HG03575 (cell line): ENCODE results near the gene DDR2.

Experiments used
- ATAC-seq: cut with Tn5 transposase; IDR thresholded peaks from one replicate; pipeline ENCODE4 v1.9.1; 2021; ENCODE audit not compliant: unreplicated experiment, insufficient number of reproducible peaks, low FRiP score; ENCODE audit errors: extremely low read depth

DDR2 gene

GRCh38 chr1:162689745-162690671 is 57.7 kb downstream of the DDR2 start:
- no peak for ATAC-seq

DNA sequence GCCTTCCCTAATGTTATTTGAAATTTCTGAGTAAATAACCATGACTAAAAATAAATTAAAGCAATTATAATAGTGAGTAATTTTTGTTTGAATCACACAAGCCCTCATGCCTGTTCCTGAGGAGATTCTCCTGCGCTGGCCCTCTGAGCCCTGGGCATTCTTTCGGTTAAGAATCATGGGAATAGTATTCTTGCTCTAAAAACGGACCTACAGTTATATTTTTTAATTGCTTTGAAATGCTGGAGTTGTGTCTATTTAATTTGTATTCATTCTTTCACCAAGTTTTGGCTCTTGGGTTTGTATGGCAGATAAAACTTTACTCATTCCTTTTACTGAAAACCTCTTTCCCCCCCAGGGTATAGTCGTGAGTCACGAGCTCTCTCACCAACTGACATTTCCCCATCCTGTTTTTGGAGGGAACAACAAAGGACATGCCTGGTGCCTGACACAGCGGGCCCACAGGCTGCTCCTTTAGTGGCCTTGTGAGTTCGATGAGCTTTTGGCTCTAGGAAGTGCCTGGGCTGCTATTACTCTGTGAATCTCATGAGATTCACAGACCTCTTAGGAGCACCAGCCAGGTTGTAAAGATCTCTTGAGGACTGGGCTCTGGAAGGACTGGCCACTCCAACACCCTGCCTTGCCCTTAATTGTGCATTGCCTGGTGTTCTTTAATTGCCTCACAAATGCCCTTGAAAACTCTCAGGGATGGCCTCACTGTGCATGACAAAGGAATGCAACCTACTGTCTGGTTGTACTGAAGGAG is 58.6 kb downstream of the DDR2 start:
- ATAC-seq: no peak

DNA sequence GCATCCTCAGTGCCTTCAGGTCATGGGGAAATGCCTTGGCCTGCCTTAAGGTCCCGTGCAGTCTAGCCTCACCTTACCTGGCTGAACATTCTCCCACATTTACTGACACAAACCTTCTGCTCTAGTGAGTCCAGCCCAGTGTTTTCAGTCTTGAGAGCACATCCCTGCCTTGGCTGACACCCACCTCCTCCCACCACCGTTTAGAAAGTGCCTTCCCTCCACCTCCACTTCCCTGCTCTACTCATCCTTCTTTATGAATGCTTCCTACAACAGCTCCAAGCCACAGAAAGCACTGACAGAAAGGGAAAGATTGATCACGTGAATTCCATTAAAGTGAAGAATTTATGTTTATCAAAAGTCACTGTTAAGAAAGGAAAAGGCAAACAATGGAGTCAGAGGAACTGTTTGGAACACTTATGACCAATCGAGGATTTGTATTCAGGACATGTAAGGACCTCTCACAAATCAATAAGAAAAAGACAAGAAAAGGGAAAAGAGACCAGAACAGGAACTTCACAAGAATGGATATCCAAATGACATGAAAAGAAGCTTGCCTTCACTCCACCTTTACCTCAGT is 59.8 kb downstream of the DDR2 start:
- ATAC-seq: no peak

- ATAC-seq: no peak
These were observed 62.6 kb downstream of the DDR2 start for GRCh38 chr1:162694911-162695310.

GRCh38 chr1:162695687-162696086 is 63.4 kb downstream of the DDR2 start:
- no peak for ATAC-seq

DNA sequence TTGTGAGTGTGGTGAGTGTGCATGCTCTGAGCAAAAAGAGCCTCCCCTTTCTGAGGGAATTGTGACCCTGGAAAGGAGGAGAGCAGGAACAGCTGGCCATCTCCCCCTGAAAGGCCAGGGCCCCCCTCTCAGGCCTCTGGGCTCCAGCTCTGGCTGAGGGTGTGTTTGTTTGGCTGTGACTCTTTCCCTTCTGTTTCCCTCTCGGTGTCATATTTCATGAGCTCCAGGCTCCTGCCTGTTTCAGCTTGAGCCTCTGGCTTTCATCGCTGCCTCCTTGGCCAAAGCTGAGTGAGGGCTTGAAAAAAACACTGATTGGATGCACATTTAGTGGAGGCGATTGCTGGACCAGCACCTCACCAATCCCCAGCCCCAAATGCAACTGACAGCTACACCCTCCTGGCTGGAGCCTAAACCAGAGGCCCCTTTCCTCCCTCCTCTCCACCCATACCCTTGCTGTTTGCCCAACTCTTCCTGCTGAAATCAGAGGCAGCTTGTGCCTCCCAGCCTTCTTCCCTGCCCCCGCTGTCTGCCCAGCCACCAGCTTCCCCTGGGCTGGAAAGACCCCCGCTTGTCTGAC is 64.1 kb downstream of the DDR2 start:
- no peak for ATAC-seq

DNA sequence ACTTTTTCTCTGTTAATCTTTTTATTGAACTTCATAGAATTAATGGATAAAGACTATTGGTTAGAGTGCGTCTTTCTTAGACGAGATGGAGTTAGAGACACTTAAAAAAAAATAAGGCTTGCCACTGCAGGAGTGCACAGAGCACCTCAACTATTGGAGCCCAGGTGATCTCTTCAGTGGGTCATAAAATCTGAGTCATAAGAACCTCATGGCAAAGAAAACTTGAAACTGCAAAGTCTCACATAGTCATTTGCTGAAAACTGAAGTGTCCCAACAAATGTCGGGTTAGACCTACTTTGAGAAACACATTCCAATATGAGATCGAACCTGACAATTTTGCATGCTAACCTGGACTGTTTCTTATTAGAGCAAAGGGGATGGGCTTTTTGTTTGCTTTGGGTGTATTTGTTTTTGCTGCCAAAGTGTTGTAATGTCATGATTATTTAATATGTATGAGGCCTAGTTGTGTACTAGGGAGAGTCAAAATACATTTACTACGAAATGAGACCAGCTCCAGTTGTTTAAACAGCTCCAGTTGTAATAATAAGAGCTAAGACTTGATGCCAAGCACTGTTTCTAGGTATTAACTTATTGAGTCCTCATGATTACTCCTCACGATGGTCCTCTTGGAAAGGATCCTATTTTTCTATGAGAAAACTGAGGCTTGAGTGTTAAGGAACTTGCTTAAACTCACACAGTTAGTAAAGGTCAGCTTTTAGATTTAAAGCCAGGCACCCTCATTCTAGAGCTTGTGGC is 65.1 kb downstream of the DDR2 start:
- no peak for ATAC-seq

DNA sequence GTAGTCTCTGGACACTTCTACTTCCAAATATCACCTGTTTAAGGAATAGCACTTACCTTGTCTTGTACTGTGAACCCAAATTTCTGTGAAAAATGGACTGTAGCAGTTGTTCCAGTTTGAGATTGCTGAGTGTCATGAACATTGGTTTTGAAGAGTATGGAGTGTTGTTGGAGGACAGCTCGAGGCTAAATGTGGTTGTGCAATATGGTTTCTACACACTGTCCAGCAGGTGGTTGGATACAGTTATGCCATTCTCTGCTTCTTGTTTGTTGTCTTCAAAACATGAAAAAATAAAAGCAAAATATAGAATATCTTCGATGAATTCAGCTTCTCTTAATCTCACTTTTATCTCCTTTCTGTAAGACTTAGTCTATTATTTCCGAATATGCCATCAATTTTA is 67.1 kb downstream of the DDR2 start:
- no peak for ATAC-seq

DNA sequence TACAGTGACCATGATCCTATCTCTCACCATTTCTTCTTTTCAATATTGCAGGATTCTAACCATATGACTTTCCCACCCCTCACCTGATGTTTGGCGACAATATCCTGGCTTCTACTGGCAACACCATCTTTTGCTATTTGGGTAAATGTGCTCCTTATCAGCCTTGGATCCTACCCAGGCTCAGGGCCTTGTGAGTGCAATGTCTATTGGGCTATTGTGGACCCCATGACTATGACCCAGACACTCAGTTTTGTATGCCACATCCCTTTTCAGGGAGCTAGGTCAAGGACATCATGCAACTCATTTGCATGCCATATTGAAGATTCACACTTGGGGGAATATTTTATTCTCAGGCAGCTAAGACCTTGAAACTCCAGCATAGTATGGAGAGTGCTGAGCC is 67.9 kb downstream of the DDR2 start:
- no peak for ATAC-seq

DNA sequence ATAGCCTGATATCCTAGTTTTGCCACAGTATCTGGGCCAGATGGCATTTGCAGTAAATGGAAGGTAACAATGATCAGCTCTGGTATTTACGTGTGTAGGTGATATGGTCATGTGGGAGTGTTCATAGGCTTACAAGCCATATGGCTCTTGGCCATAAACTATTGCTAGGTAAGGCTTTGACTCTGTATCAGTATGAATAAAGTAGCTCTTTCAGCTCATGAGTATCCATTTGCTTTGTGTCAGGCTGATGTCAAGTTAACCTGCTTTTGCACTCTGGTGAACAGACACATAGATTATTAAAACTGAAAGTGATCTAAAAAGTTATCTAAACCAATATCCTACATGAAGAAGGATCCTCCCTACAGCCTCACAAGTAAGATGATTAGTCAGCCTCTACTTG is 69.0 kb downstream of the DDR2 start:
- ATAC-seq: no peak

GRCh38 chr1:162702628-162703027 is 70.4 kb downstream of the DDR2 start:
- ATAC-seq: no peak

GRCh38 chr1:162703708-162704107 is 71.4 kb downstream of the DDR2 start:
- no peak for ATAC-seq

- no peak for ATAC-seq
These were observed 72.6 kb downstream of the DDR2 start for GRCh38 chr1:162704673-162705424.

- ATAC-seq: no peak
These were observed 73.7 kb downstream of the DDR2 start for GRCh38 chr1:162706003-162706402.

DNA sequence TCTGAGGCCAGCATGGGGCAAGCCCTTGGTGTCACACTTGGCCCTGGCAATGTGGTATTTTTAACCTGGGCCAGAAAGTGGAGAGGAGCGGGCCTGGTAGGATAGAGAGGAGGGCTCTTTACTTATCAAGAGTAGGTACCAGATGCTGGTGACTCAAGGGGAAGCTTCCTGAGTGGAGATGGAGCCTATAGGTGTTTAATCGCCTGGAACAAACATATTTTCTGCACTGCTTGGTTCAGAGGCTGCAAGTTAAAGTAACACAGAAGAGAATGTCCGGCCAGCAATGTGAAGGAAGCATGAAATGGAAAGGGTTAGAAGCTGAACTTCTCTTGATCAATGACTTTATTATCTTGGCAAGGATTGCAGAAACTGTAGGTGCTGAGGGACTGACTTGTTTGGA is 74.3 kb downstream of the DDR2 start:
- no peak for ATAC-seq

- no peak for ATAC-seq
These were observed 76.0 kb downstream of the DDR2 start for GRCh38 chr1:162708286-162708685.

GRCh38 chr1:162709132-162709860 is 77.0 kb downstream of the DDR2 start:
- no peak for ATAC-seq

DNA sequence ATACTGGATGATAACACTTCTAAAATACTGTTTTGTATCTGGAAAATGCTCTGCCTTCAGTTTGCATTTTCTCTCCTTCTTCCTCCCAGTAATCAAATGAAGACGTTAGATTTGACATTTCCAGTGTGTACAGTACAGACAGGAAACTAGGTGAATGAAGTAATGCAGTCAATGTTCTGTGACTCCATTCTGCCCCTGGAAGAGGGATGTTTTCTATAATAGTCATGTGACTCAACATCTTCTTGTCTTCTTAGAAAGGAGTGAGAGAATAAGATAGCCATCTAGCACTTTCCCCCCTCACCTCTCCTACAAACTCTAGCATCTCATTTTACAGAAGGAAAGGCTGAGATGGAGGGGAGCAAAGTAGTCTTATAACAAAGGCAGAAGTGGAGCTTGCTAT is 77.6 kb downstream of the DDR2 start:
- ATAC-seq: no peak
